ENCODE data around the gene GRIA4.

DNA sequence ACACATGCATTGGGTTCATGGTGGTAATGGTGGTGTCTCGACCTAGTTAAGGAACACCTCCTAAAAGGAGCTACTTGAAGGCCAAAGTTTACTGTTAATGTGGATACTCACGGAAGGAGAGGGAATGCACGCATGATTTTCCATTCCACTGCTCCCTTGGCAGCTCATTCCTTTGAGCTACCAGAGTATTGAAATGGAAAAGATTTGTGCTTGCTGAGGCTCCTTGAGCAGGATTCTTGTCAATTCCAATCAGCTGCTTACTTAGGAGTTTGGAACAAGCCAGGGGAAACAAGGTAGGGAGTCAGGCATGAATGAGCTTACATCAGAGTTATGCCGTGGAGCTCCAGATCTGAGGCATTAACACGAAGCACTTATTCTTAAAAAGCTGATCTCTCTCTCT lies 108.8 kb downstream of the GRIA4 start:
- TF ChIP-seq, protein P1, sequence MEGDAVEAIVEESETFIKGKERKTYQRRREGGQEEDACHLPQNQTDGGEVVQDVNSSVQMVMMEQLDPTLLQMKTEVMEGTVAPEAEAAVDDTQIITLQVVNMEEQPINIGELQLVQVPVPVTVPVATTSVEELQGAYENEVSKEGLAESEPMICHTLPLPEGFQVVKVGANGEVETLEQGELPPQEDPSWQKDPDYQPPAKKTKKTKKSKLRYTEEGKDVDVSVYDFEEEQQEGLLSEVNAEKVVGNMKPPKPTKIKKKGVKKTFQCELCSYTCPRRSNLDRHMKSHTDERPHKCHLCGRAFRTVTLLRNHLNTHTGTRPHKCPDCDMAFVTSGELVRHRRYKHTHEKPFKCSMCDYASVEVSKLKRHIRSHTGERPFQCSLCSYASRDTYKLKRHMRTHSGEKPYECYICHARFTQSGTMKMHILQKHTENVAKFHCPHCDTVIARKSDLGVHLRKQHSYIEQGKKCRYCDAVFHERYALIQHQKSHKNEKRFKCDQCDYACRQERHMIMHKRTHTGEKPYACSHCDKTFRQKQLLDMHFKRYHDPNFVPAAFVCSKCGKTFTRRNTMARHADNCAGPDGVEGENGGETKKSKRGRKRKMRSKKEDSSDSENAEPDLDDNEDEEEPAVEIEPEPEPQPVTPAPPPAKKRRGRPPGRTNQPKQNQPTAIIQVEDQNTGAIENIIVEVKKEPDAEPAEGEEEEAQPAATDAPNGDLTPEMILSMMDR (IDR thresholded peaks at IDR 0.05; ENCODE audit: low read depth, low read length, missing input control), result no peak
- no peak for TF ChIP-seq YY1 (IDR thresholded peaks at IDR 0.05)
- TF ChIP-seq TAF1 (conservative IDR thresholded peaks at IDR 0.05), result no peak
- TF ChIP-seq, protein P2, sequence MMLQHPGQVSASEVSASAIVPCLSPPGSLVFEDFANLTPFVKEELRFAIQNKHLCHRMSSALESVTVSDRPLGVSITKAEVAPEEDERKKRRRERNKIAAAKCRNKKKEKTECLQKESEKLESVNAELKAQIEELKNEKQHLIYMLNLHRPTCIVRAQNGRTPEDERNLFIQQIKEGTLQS (IDR thresholded peaks at IDR 0.05), result no peak

All from liver (tissue), 3 donors.